ENCODE data around the gene SLIT3.

Gene SLIT3

GRCh38 chr5:169270827-169271226, 30.1 kb downstream of the SLIT3 start (continued):
- TF ChIP-seq POU6F1 (CRISPR knock-in tag; IDR thresholded peaks at IDR 0.05; ENCODE audit: borderline replicate concordance, low read depth), result no peak
- no peak for TF ChIP-seq OSR1 (CRISPR knock-in tag; IDR thresholded peaks at IDR 0.05)
- TF ChIP-seq SNAI2 (CRISPR knock-in tag; IDR thresholded peaks at IDR 0.05), result no peak

- no peak for ATAC-seq
- TF ChIP-seq GLIS3 (CRISPR knock-in tag; IDR thresholded peaks at IDR 0.05) (no peak), CSDC2 (CRISPR knock-in tag; IDR thresholded peaks at IDR 0.05) (no peak), ZNF565 (CRISPR knock-in tag; conservative IDR thresholded peaks at IDR 0.05; ENCODE audit: low read depth) (no peak), ZC3H10 (CRISPR knock-in tag; IDR thresholded peaks at IDR 0.05) (no peak), ESRRG (CRISPR knock-in tag; IDR thresholded peaks at IDR 0.05) (no peak), TOX (CRISPR knock-in tag; IDR thresholded peaks at IDR 0.05; ENCODE audit: borderline replicate concordance) (no peak), SNAI2 (CRISPR knock-in tag; IDR thresholded peaks at IDR 0.05) (no peak), TCF4 (CRISPR knock-in tag; IDR thresholded peaks at IDR 0.05; ENCODE audit: borderline replicate concordance) (no peak), ZNF70 (CRISPR knock-in tag; IDR thresholded peaks at IDR 0.05) (no peak), CREB5 (CRISPR knock-in tag; IDR thresholded peaks at IDR 0.05; ENCODE audit: low read depth) (no peak), TSHZ2 (CRISPR knock-in tag; IDR thresholded peaks at IDR 0.05) (no peak), ISL1 (CRISPR knock-in tag; IDR thresholded peaks at IDR 0.05) (no peak), POU6F1 (CRISPR knock-in tag; IDR thresholded peaks at IDR 0.05; ENCODE audit: borderline replicate concordance, low read depth) (no peak), ARNTL (CRISPR knock-in tag; IDR thresholded peaks at IDR 0.05; ENCODE audit: borderline replicate concordance, low read depth) (no peak), CSRNP3 (CRISPR knock-in tag; IDR thresholded peaks at IDR 0.05) (no peak), ZFP30 (CRISPR knock-in tag; IDR thresholded peaks at IDR 0.05) (no peak), PPARA (CRISPR knock-in tag; IDR thresholded peaks at IDR 0.05; ENCODE audit: borderline replicate concordance) (no peak), PATZ1 (CRISPR knock-in tag; IDR thresholded peaks at IDR 0.05; ENCODE audit: borderline replicate concordance) (no peak), ZFP3 (CRISPR knock-in tag; IDR thresholded peaks at IDR 0.05) (no peak)
Measured at GRCh38 chr5:169268019-169268418, 32.9 kb downstream of the SLIT3 start.

GRCh38 chr5:169265888-169266287, 35.1 kb downstream of the SLIT3 start:
- ATAC-seq, result no peak; the same call in 2 of the 3 replicates
- TF ChIP-seq ESRRG (CRISPR knock-in tag; IDR thresholded peaks at IDR 0.05) (no peak), RARB (CRISPR knock-in tag; IDR thresholded peaks at IDR 0.05) (no peak), ARNTL (CRISPR knock-in tag; IDR thresholded peaks at IDR 0.05; ENCODE audit: borderline replicate concordance, low read depth) (no peak), ZNF565 (CRISPR knock-in tag; conservative IDR thresholded peaks at IDR 0.05; ENCODE audit: low read depth) (no peak), ZNF70 (CRISPR knock-in tag; IDR thresholded peaks at IDR 0.05) (no peak), CREB5 (CRISPR knock-in tag; IDR thresholded peaks at IDR 0.05; ENCODE audit: low read depth) (no peak), TOX (CRISPR knock-in tag; IDR thresholded peaks at IDR 0.05; ENCODE audit: borderline replicate concordance) (no peak), BACH2 (CRISPR knock-in tag; IDR thresholded peaks at IDR 0.05; ENCODE audit: borderline replicate concordance) (no peak), OSR1 (CRISPR knock-in tag; IDR thresholded peaks at IDR 0.05) (no peak), TCF4 (CRISPR knock-in tag; IDR thresholded peaks at IDR 0.05; ENCODE audit: borderline replicate concordance) (no peak), ZC3H10 (CRISPR knock-in tag; IDR thresholded peaks at IDR 0.05) (no peak), SNAI2 (CRISPR knock-in tag; IDR thresholded peaks at IDR 0.05) (no peak), ZFP3 (CRISPR knock-in tag; IDR thresholded peaks at IDR 0.05) (no peak), ISL1 (CRISPR knock-in tag; IDR thresholded peaks at IDR 0.05) (no peak), CSRNP3 (CRISPR knock-in tag; IDR thresholded peaks at IDR 0.05) (no peak), ZNF8 (CRISPR knock-in tag; IDR thresholded peaks at IDR 0.05) (no peak)

All from SK-N-SH treated with all-trans-retinoic acid at 6 μM for 48 hours (cell line).